ENCODE results near the gene LDHD. TPM values are rescaled to one million over a fixed set of nuclear protein-coding genes. Genes with fewer than 3 reads are reported as not detected.

The LDHD gene
- total and polyA plus RNA-seq, 2 of the 8 experiments (the other 6 are each of a cell fraction or from before 2014, with no cell fraction given), result 14.9 to 18.2 TPM

DNA sequence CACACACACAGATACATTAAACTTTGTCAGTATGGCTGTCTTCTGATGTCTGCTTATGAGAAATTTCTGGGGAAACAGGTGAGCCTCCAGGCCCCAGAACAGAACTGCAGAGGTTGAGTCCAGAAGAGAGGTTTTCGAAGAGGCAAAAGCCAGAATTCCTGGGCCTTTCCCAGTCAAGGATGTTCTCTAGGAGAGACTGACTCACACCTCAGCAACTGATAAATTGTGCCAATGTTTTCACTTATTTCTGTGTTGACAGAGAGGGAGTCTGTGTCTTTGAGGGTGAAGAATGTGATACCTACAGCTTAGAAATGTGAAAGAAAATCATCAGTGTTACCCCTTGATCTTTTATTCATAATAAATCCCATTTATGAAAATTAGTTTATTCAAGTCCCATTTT, 30.3 kb downstream of the LDHD start:
- CTCF ChIA-PET (ENCODE audit: partially characterized antibody), result interaction anchor here (0.6 to 13.7 kb wide), 8 partner anchors 11 to 1781 kb away, joined by 3 to 90 read pairs (median 4); no protein-coding TSS in a partner anchor
- H4K20me1 ChIP-seq (replicated peaks in 1 of 2; ENCODE audit: control insufficient read depth in 1 of 2, insufficient read depth in 2 of 2, low read length in 2 of 2), result peaks cover 4 to 17% of the 10 kb centered on the region in 2 experiments

More for the DNA sequence above, 30.3 kb downstream of the LDHD start:
- H3K18ac ChIP-seq (ENCODE audit: extremely low read depth, low read length), result no peak overlapping the region
- H3K14ac ChIP-seq (ENCODE audit: insufficient read length), result no peak overlapping the region
- no peak overlapping the region for H3K9ac ChIP-seq (replicated peaks in 1 of 4; ENCODE audit: extremely low read depth in 1 of 4, low read depth in 3 of 4, low read length in 3 of 4)
- no peak overlapping the region for H2BK5ac ChIP-seq (ENCODE audit: low read depth, low read length)
- H3K4ac ChIP-seq (replicated peaks; ENCODE audit: insufficient read length, low read depth, low read length), result no peak overlapping the region
- H2AFZ ChIP-seq (ENCODE audit: low read length), result no peak overlapping the region
- no peak overlapping the region for H2BK12ac ChIP-seq (ENCODE audit: low read depth, low read length)
- H2BK120ac ChIP-seq (replicated peaks; ENCODE audit: low read depth, low read length), result no peak overlapping the region
- no peaks in the 10 kb centered on the region for H3K9me3 ChIP-seq (ENCODE audit: insufficient read depth in 2 of 2, low read depth in 1 of 2, low read length in 1 of 2)
- no peaks in the 10 kb centered on the region; a peak in 1 of 8 replicates for H3K36me3 ChIP-seq (ENCODE audit: control insufficient read depth in 2 of 4, insufficient read depth in 4 of 4, low read length in 3 of 4)
- no peak overlapping the region for H4K5ac ChIP-seq (ENCODE audit: insufficient read length, low read depth, low read length)
- H3K4me1 ChIP-seq (replicated peaks in 1 of 4; ENCODE audit: control insufficient read depth in 3 of 4, insufficient read depth in 4 of 4, low read length in 3 of 4), result peaks cover 3 to 17% (median 12%) of the 10 kb centered on the region in 4 experiments; a peak in 6 of 7 replicates
- H3K4me2 ChIP-seq (ENCODE audit: insufficient read depth in 1 of 2, low read depth in 2 of 2, low read length in 2 of 2), result no peak overlapping the region
- FAIRE-seq (no peak), DNase-seq (ENCODE audit: low read depth in 1 of 2, low spot score in 2 of 2) (no peak)
- H3K27ac ChIP-seq (ENCODE audit: low read depth, low read length), result no peak overlapping the region
- WGBS, 2 experiments (ENCODE audit: extremely low coverage in 1 of 2, insufficient coverage in 1 of 2, insufficient read length in 1 of 2, insufficient replicate concordance in 2 of 2, low coverage in 1 of 2, low lambda C conversion rate in 2 of 2, missing lambda C conversion rate in 1 of 2), result 94% methylated on average over 1 of the region's 1 CpG; no CpG with 5 or more reads in 1 of the 2 experiments
- H3K27me3 ChIP-seq (replicated peaks in 1 of 4; ENCODE audit: control insufficient read depth in 3 of 4, extremely low read depth in 1 of 4, insufficient read depth in 3 of 4, low read length in 3 of 4), result no peaks in the 10 kb centered on the region
- H3K4me3 ChIP-seq (ENCODE audit: extremely low read depth in 1 of 4, insufficient read depth in 2 of 4, low read depth in 3 of 4, low read length in 4 of 4), result no peak overlapping the region
- TF ChIP-seq BCL11A (IDR thresholded peaks at IDR 0.05; ENCODE audit: low read depth in 2 of 2, low read length in 2 of 2) (no peak), BACH1 (IDR thresholded peaks at IDR 0.05; ENCODE audit: low read length) (no peak), SIRT6 (IDR thresholded peaks at IDR 0.05; ENCODE audit: low read length) (no peak), GTF2F1 (IDR thresholded peaks at IDR 0.05; ENCODE audit: borderline replicate concordance, low read depth, low read length) (no peak), KDM1A (IDR thresholded peaks at IDR 0.05; ENCODE audit: borderline replicate concordance, low read length) (no peak), HDAC6 (IDR thresholded peaks at IDR 0.05; ENCODE audit: low read depth, low read length) (no peak), RNF2 (IDR thresholded peaks at IDR 0.05; ENCODE audit: borderline replicate concordance, low read depth, low read length, missing control alignments, poor library complexity, severe bottlenecking) (no peak), SIX5 (IDR thresholded peaks at IDR 0.05; ENCODE audit: low read depth, low read length) (no peak), KDM4A (IDR thresholded peaks at IDR 0.05; ENCODE audit: low read depth, low read length, severe bottlenecking) (no peak), RXRA (IDR thresholded peaks at IDR 0.05; ENCODE audit: insufficient read depth, low read depth, low read length) (no peak), SUZ12 (IDR thresholded peaks at IDR 0.05; ENCODE audit: low read length) (no peak), BRCA1 (IDR thresholded peaks at IDR 0.05; ENCODE audit: low read depth, low read length) (no peak), TAF7 (optimal IDR thresholded peaks at IDR 0.05; ENCODE audit: borderline replicate concordance, low read depth, low read length) (no peak), CBX5 (IDR thresholded peaks at IDR 0.05; ENCODE audit: low read depth, low read length) (no peak)
- no peak overlapping the region for H4K8ac ChIP-seq (ENCODE audit: extremely low read depth, insufficient read depth, low read length)
- POLR2A ChIA-PET (ENCODE audit: partially characterized antibody), result interaction anchor here (1.4 kb wide), 1 partner anchor 25 kb away, joined by 3 read pairs; no protein-coding TSS in a partner anchor
- H3K79me1 ChIP-seq (ENCODE audit: low read depth, low read length), result peaks cover 12% of the 10 kb centered on the region; the same call in 1 of the 2 replicates
- no peak overlapping the region for H2BK15ac ChIP-seq (ENCODE audit: low read length)
- H3K23me2 ChIP-seq (ENCODE audit: low read depth, low read length), result no peaks in the 10 kb centered on the region
- no peak overlapping the region for H3K23ac ChIP-seq (ENCODE audit: insufficient read length)
- H4K91ac ChIP-seq (replicated peaks; ENCODE audit: insufficient read length, low read length), result no peak overlapping the region
- H2AK5ac ChIP-seq (ENCODE audit: low read depth, low read length), result no peak overlapping the region
- H3K79me2 ChIP-seq (ENCODE audit: control insufficient read depth in 1 of 2, insufficient read depth in 2 of 2, low read length in 2 of 2), result peaks cover 3 to 95% of the 10 kb centered on the region in 2 experiments
- H2BK20ac ChIP-seq (ENCODE audit: low read length), result no peak overlapping the region
- H3K56ac ChIP-seq (replicated peaks; ENCODE audit: insufficient read length, low read depth, low read length), result no peak overlapping the region

All from H1 (cell line).